Measurements from ENCODE around the gene TAF7.
"Not testable (repeated sequence)": the region's sequence is repeated elsewhere in the genome, so short reads cannot be mapped to it uniquely, and the experiment has no call there.

Gene TAF7

DNA sequence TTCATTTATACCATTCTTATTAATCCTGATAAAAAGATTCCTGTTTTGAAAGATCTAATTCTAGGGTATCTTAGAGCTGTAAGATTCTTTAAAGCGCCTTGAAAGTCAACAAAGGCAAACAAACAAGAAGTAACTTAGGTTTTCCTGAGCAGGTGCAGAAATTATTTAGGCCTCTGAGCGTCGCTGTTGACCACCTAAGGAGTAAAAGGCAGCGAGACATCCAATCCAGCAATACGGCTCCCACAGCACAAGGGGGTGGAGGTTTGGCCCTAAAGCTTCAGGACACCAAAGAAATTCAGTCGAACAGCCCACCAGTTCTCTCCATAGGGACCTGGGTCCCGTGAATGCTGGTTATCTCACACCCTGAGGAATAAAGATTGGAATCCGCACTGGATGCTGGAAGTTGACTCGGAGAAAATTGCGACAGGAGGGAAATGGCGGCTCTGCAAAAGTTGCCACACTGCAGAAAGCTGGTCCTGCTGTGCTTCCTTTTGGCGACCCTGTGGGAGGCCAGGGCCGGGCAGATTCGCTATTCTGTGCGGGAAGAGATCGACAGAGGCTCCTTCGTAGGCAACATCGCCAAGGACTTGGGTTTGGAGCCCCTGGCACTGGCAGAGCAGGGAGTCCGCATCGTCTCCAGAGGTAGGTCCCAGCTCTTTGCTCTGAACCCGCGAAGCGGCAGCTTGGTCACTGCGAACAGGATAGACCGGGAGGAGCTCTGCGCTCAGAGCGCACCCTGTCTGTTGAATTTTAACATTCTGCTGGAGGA is 18.1 kb upstream of the TAF7 start, which contains the start of gene PCDHGA2:
Gene PCDHGA2, plus strand, starts transcription at position 223 of the 769 bp plus-strand sequence.
- H3K4me3 ChIP-seq = no peak within 1 kb of the TSS
- H3K9ac ChIP-seq = no peak within 1 kb of the TSS
- H3K4me2 ChIP-seq = no peak within 1 kb of the TSS

DNA sequence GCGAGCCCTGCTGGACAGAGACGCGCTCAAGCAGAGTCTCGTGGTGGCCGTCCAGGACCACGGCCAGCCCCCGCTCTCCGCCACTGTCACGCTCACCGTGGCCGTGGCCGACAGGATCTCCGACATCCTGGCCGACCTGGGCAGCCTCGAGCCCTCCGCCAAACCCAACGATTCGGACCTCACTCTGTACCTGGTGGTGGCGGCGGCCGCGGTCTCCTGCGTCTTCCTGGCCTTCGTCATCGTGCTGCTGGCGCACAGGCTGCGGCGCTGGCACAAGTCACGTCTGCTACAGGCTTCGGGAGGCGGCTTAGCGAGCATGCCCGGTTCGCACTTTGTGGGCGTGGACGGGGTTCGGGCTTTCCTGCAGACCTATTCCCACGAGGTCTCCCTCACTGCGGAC is 12.0 kb upstream of the TAF7 start:
- H3K4me2 ChIP-seq, H3K4me1 ChIP-seq, H3K27me3 ChIP-seq, H3K9ac ChIP-seq, H3K27ac ChIP-seq, H4K20me1 ChIP-seq, H3K4me3 ChIP-seq: not testable (repeated sequence)
- Histone ChIP-seq H3K36me3 (peaks cover 34% of the 10 kb centered on the region), H3K9me3 (peaks cover 89% of the 10 kb centered on the region)

More for the DNA sequence above, 18.1 kb upstream of the TAF7 start, which contains the start of gene PCDHGA2:
- Histone ChIP-seq H3K36me3 (0 out of 2 replicates have a peak, but pooled peaks cover 8% of the 10 kb centered on the region), H3K4me1 (no peaks in the 10 kb centered on the region), H4K20me1 (no peaks in the 10 kb centered on the region), H3K27ac (no peak within 1 kb of the TSS), H3K27me3 (no peaks in the 10 kb centered on the region), H3K9me3 (peaks cover 81% of the 10 kb centered on the region)
- TF ChIP-seq Cebpa-rat (IDR thresholded peaks at IDR 0.05) = no peak

DNA sequence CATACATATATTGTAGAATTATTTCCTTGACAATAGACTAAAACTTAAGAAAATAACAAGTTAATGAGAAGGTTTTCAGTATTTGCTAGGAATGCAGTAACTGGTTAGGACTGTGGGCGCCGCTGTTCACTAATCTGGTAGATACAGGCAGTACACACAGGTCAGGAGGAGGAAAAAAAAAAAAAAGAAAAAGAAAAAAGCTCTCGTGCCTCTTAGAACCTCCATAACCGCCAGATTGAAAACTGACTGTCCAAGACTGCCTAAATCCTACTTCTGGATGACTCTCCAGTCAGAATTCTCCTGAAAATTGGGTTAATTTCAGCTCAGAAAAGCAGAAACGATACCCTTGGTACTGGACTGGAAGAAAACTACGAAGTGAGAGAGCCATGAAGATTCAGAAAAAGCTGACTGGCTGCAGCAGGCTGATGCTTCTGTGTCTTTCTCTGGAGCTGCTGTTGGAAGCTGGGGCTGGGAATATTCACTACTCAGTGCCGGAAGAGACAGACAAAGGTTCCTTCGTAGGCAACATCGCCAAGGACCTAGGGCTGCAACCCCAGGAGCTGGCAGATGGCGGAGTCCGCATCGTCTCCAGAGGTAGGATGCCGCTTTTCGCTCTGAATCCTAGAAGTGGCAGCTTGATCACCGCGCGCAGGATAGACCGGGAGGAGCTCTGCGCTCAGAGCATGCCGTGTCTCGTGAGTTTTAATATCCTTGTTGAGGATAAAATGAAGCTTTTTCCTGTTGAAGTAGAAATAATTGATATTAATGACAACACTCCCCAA is 9.9 kb upstream of the TAF7 start, which contains the start of gene PCDHGA1:
Gene PCDHGA1, plus strand, starts transcription at position 216 of the 782 bp plus-strand sequence.
- H3K27me3 ChIP-seq = no peaks in the 10 kb centered on the region
- H3K27ac ChIP-seq = no peak within 1 kb of the TSS
- peaks cover 41% of the 10 kb centered on the region for H3K36me3 ChIP-seq

DNA sequence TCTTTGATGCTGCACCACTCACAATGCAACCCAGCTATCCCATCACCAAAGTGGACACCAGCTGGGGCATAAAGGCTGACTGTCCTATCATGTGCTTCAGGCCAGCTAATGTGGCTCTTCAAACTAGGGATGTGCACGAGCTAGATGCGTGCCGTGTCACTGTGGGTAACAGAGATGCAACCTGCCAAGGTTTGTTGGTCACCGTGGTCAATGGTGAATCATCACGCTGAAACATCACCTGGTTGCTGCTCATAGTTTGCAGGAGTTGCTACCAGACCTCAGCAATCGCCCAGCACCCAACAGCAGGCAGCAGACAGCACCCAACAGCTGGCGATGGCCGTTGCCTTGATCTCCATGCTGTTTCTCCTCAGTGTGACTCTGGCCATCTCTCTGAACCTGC is 7.6 kb upstream of the TAF7 start:
- Histone ChIP-seq H3K27ac (no peak overlapping the region), H3K36me3 (peaks cover 41% of the 10 kb centered on the region)

More for the DNA sequence above, 9.9 kb upstream of the TAF7 start, which contains the start of gene PCDHGA1:
- H3K9ac ChIP-seq = no peak within 1 kb of the TSS
- peaks cover 85% of the 10 kb centered on the region for H3K9me3 ChIP-seq
- no peak within 1 kb of the TSS for H3K4me2 ChIP-seq
- H3K4me1 ChIP-seq = peaks cover 6% of the 10 kb centered on the region
- H3K4me3 ChIP-seq = no peak within 1 kb of the TSS
- no peaks in the 10 kb centered on the region for H4K20me1 ChIP-seq
- TF ChIP-seq Cebpa-rat (IDR thresholded peaks at IDR 0.05) = no peak

DNA sequence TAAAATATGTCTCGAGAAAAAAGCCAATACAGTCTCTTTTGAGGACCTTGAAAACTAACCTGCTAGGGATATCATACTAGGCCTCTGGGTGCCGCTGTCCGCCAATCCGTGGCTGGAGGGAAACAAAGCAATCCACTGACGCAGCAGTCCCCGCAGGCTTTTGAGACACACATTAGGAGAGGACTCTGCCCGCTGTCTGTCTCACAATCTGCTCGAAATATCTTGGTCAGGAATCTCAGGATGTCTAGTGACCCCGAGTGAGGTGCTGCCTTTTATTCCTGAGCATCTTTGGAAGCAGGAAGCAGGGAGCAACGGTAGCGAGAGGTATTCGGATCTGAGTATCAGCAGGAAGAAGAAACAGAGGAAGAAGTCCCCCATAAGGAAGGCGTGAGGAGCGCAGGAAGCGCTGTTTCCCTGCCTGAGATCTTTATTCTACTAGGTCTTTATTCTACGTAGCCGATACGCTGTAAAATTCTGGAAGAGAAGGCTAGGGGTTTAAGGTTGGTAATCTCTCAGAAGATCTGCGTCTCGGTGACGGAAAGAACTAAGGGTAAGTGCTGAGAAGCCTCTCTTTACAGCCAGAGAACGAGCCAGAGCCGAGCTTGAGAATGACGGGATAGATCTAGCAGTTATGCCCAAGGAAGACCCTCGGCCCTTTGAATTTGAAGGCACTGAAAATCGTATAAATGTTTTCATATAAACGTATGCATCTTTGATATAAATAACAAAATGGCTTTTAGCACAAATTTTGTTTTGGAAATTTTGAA is 5.7 kb upstream of the TAF7 start:
- Histone ChIP-seq H3K4me1 (peaks cover 9% of the 10 kb centered on the region), H4K20me1 (no peaks in the 10 kb centered on the region), H3K27me3 (no peaks in the 10 kb centered on the region), H3K36me3 (peaks cover 26% of the 10 kb centered on the region), H3K9ac (peak overlapping the region; percentile 82), H3K9me3 (peaks cover 81% of the 10 kb centered on the region), H3K4me2 (peak overlapping the region; percentile 69), H3K27ac (peak overlapping the region; percentile 84), H3K4me3 (peak overlapping the region; percentile 67)
- no peak for TF ChIP-seq Cebpa-rat (IDR thresholded peaks at IDR 0.05)

More for the DNA sequence above, 7.6 kb upstream of the TAF7 start:
- peaks cover 6% of the 10 kb centered on the region for H3K4me1 ChIP-seq
- TF ChIP-seq Cebpa-rat (IDR thresholded peaks at IDR 0.05) = no peak
- H4K20me1 ChIP-seq = no peaks in the 10 kb centered on the region
- H3K4me3 ChIP-seq = 0 out of 2 replicates have a peak overlapping the region, but pooled peaks have one; percentile 4
- no peak overlapping the region for H3K9ac ChIP-seq
- peaks cover 82% of the 10 kb centered on the region for H3K9me3 ChIP-seq
- no peak overlapping the region for H3K4me2 ChIP-seq
- H3K27me3 ChIP-seq = no peaks in the 10 kb centered on the region

DNA sequence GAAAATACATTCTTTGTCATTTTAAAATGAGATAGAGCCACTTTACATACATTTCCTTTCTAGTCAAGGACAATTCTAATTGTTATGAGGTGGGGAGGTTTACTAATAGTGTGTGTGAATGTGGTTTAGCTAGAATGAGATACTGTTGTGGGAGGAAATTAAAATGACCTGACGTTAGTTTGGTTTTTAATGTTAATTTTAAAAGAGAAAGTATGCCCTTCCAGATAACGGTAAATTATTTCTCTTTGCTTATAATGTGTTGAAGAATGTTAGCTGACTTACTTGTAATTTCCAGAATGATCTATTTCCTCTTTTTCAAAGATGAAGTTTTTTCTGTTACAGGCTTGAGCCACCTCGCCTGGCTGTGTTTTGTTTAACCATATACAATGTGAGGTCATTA is 1.7 kb upstream of the TAF7 start:
- peaks cover 12% of the 10 kb centered on the region for H3K4me1 ChIP-seq
- H3K36me3 ChIP-seq = peaks cover 31% of the 10 kb centered on the region
- no peak for TF ChIP-seq Cebpa-rat (IDR thresholded peaks at IDR 0.05)
- H3K4me2 ChIP-seq = no peak overlapping the region
- no peak overlapping the region for H3K27ac ChIP-seq
- H3K27me3 ChIP-seq = no peaks in the 10 kb centered on the region
- H3K9ac ChIP-seq = no peak overlapping the region
- no peaks in the 10 kb centered on the region for H4K20me1 ChIP-seq
- H3K9me3 ChIP-seq = peaks cover 80% of the 10 kb centered on the region
- no peak overlapping the region for H3K4me3 ChIP-seq

DNA sequence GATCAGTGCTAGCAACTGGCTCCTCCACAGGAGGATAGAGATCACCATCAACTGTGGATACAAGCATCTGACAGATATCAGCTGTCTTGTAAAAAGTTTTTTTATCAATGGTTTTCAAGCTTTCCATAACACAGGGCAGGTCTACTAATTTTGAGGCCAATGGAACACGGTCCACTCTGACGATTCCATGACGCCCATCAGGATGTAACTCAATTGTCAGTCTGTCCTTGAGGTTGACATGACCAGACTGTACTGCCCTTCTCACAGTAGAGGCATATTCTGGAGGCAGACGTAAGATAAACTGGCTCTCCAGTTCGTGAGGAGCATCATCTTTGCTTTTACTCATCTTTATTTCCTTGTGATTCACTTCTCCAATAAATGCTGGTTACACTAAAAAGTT is 885 bp downstream of the TAF7 start:
- peaks cover 53% of the 10 kb centered on the region for H3K36me3 ChIP-seq
- H3K9me3 ChIP-seq = peaks cover 89% of the 10 kb centered on the region
- no peaks in the 10 kb centered on the region for H4K20me1 ChIP-seq
- peak overlapping the region; percentile 91; the same call in 1 of the 2 replicates for H3K9ac ChIP-seq
- peak overlapping the region; percentile 69 for H3K4me2 ChIP-seq
- peak overlapping the region; percentile 76 for H3K4me3 ChIP-seq
- H3K4me1 ChIP-seq = peaks cover 6% of the 10 kb centered on the region; the same call in 1 of the 2 replicates
- no peak for TF ChIP-seq Cebpa-rat (IDR thresholded peaks at IDR 0.05)
- no peak overlapping the region for H3K27ac ChIP-seq
- no peaks in the 10 kb centered on the region for H3K27me3 ChIP-seq

DNA sequence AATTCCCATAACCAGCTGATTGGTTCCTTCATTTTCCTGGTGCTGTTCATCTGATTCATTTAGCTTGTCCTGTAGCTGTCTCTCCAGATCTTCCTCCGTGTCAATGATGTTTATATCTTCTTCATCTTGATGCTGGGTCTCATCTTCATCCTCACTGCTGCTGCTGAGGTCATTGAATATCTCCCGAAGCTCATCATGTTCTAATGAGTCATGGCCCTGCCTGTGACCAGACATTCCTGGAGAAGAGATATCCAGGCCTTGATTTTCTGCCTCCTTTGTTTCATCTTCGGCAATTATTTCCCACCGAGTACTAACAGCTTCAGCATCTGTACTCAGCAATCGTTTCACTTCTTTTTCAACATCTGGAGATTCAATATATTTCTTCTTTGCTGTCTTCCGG is 1.4 kb downstream of the TAF7 start:
- Histone ChIP-seq H3K4me1 (peaks cover 6% of the 10 kb centered on the region; the same call in 1 of the 2 replicates), H3K9me3 (peaks cover 91% of the 10 kb centered on the region), H3K36me3 (peaks cover 57% of the 10 kb centered on the region), H3K27me3 (no peaks in the 10 kb centered on the region), H3K9ac (no peak overlapping the region), H3K4me3 (peak overlapping the region; percentile 76), H3K27ac (no peak overlapping the region), H4K20me1 (peaks cover 1% of the 10 kb centered on the region; the same call in 1 of the 2 replicates), H3K4me2 (peak overlapping the region; percentile 69)
- TF ChIP-seq Cebpa-rat (IDR thresholded peaks at IDR 0.05) = no peak

DNA sequence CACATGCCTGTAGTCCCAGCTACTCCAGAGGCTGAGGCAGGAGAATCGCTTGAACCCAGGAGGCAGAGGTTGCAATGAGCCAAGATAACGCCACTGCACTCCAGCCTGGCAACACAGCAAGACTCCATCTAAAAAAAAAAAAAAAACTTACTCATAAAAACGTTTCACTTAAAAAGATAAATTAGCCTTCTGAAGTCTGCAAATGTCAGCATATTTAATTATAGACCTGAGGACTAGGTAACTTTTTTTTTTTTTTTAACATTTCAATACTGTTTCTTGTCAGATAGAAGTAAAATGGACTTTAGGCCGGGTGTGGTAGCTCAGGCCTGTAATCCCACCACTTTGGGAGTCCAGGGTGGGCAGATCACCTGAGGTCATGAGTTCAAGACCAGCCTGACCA is 3.6 kb downstream of the TAF7 start:
- Histone ChIP-seq H3K36me3 (peaks cover 79% of the 10 kb centered on the region), H3K4me3 (peak overlapping the region; percentile 76), H3K9me3 (peaks cover 98% of the 10 kb centered on the region)
- not testable (repeated sequence) for H3K4me2 ChIP-seq, H3K27ac ChIP-seq, H4K20me1 ChIP-seq, H3K27me3 ChIP-seq, H3K9ac ChIP-seq, H3K4me1 ChIP-seq
